Gastrocnemius medialis (tissue), 4 donors: ENCODE results near the gene MRPS18C. TPM values are rescaled to one million over a fixed set of nuclear protein-coding genes. Genes with fewer than 3 reads are reported as not detected.

Source experiments
- total RNA-seq, 4 donors: library from RNA; depleted of rRNA; stranded (reverse); fragments of >200 nt; gene quantifications; one replicate each; pipeline versions ENCODE4 v1.1.0 to v1.2.3, GENCODE V29; 2016

Gene MRPS18C
- total RNA-seq, 4 donors from 2014 or later: 22.2 to 57.9 (median 33.8) TPM

Other genes starting within 250 kb of the MRPS18C start
- gene COQ2, start 171.3 kb upstream of the MRPS18C start, total RNA-seq: 10 to 100 TPM in 3 of 4 donors, 1 to 10 TPM in 1; 9.0 to 15.7 (median 11.5) TPM
- under 1 TPM; 0.05 to 0.42 (median 0.25) TPM for gene HPSE, start 121.2 kb upstream of the MRPS18C start, total RNA-seq
- 10 to 100 TPM; 13.1 to 18.4 (median 15.5) TPM for gene HELQ, start 235 bp upstream of the MRPS18C start, total RNA-seq
- 10 to 100 TPM in 1 of 4 donors, 1 to 10 TPM in 3; 4.8 to 12.4 (median 7.0) TPM for gene ABRAXAS1, start 29.0 kb downstream of the MRPS18C start, total RNA-seq
- gene GPAT3, start 80.0 kb downstream of the MRPS18C start, total RNA-seq: 100 to 1,000 TPM in 1 of 4 donors, 10 to 100 TPM in 2, 1 to 10 TPM in 1; 9.5 to 183 (median 26.5) TPM